KOPT-K1 (cell line): ENCODE results near the gene NAA80.

Experiments
- H3K27ac ChIP-seq: fragments of 200-600 bp; sonication (generic); 2 replicates; pipeline ENCODE4 v1.5.1; 2016; ENCODE audit warnings: antibody characterized with exemption, mild to moderate bottlenecking, low read depth, low read length; ENCODE audit not compliant: poor library complexity, severe bottlenecking
- H3K36me3 ChIP-seq: fragments of 200-600 bp; sonication (generic); 2 replicates; pipeline ENCODE4 v1.5.1; 2017; ENCODE audit warnings: antibody characterized with exemption, mild to moderate bottlenecking, low read length, moderate library complexity; ENCODE audit not compliant: insufficient read depth
- H3K9me3 ChIP-seq: fragments of 200-600 bp; sonication (generic); 2 replicates; pipeline ENCODE4 v1.5.1; 2017; ENCODE audit warnings: antibody characterized with exemption, low read length, mild to moderate bottlenecking; ENCODE audit not compliant: insufficient read depth, poor library complexity, severe bottlenecking

Gene NAA80, protein sequence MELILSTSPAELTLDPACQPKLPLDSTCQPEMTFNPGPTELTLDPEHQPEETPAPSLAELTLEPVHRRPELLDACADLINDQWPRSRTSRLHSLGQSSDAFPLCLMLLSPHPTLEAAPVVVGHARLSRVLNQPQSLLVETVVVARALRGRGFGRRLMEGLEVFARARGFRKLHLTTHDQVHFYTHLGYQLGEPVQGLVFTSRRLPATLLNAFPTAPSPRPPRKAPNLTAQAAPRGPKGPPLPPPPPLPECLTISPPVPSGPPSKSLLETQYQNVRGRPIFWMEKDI

GRCh38 chr3:50298836-50299637 lies at the start of gene NAA80, which contains the start of gene HYAL3:
TSS of gene NAA80 (minus strand) at chr3:50299405. CDS start at chr3:50297463, 1,942 bp downstream.
TSS of gene HYAL3 (minus strand) at chr3:50299405. CDS start at chr3:50295602, 3,803 bp downstream.
- H3K36me3 ChIP-seq: no peaks in the 10 kb centered on the region
- no peaks in the 10 kb centered on the region for H3K9me3 ChIP-seq
- peak within 1 kb of the TSS; percentile 79 for H3K27ac ChIP-seq

- Histone ChIP-seq H3K27ac (no peak overlapping the region), H3K9me3 (no peaks in the 10 kb centered on the region), H3K36me3 (peaks cover 29% of the 10 kb centered on the region)
Measured at GRCh38 chr3:50347187-50347813, 48.1 kb upstream of the NAA80 start.

DNA sequence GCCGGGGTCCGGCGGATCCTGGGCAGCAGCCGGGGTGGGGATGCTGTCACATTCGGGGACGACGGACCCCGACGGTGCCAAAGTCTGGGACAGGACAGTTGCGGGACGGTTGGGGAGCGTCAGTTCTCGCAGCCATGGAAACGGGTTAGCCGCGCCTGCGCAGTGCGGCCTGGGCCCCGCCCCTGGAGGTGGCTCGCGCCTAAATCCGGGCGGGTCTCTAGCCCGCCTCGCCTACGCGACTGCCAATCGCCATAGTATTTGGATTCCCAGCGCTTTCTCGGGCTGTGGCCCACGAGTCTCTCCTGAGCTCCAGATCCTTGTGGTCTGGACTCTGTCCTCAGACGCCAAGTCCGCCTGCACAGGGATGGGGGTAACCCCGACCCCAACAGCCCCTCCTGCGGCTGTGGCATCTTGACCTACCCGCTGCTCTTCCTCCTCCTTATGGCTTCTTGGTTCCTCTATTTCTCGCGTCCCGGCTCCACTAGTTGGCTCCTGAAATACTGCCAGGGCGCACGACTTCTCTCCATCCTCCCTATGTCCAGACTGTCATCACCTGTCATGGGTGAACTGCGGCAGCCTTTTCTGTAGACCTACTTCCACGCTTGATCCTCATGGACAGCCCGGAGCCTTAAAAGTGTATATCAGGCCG lies 46.5 kb upstream of the NAA80 start, which contains the start of gene ZMYND10:
ZMYND10 (minus strand) TSS at position 147 of the 649 bp plus-strand sequence. CDS start 153 bp downstream, outside the sequence.
- Histone ChIP-seq H3K9me3 (no peaks in the 10 kb centered on the region), H3K36me3 (peaks cover 22% of the 10 kb centered on the region), H3K27ac (no peak within 1 kb of the TSS)

DNA sequence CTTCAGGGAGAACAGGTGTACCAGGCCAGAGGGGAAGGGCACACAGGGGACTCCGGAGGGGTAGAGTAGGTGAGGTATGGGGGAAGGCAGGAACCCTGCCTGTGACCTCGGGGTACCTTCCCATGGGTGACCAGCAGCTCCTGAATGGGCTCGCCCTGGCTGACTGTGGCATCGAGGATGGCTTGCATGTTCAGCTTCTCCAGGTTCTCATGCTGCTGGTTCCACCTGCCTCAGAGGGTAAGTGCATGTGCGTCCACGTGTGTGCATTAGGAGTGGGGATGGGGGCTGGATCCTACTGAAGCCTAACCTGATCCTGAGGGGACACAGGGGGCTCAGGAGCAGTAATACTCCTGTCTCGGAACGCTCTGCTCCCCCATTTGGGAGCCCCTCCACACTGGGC lies 45.8 kb upstream of the NAA80 start:
- Histone ChIP-seq H3K36me3 (peaks cover 22% of the 10 kb centered on the region), H3K9me3 (no peaks in the 10 kb centered on the region), H3K27ac (no peak overlapping the region)

GRCh38 chr3:50342813-50343633 lies 43.8 kb upstream of the NAA80 start:
- H3K36me3 ChIP-seq: peaks cover 8% of the 10 kb centered on the region; the same call in 1 of the 2 replicates
- no peak overlapping the region for H3K27ac ChIP-seq
- H3K9me3 ChIP-seq: no peaks in the 10 kb centered on the region

DNA sequence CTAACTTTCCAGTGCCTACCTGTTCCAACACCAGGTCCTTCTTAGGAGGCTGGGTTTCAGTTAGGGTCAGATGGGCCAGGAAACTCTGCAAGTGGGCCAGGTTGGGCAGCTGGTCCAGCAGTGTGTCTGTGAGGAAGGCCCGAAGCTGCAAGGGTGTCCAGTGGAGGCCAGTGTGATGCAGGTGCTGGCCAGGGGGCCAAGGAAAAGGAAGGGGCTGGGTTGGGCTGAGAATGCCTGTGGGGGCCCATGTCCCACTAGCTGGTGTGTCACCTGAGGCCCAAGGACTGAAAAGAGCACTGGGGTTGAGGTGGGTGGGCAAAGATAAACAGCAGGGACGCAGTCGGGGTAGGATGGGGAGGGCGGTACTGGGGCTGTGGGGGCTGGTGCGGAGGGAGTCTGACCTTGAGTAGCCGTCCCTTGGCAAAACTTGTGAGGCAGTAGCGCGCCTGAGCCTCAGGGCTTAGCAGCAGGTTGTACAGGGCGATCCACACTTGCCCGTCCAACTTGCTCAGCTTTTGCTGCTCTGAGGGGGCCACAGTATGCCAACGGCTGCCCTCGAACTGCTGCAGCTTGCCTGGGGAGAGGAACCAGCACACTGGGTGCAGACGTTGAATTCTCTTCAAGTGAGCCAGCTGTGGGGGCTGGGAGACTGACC lies 42.9 kb upstream of the NAA80 start:
- Histone ChIP-seq H3K36me3 (no peaks in the 10 kb centered on the region), H3K27ac (no peak overlapping the region)

DNA sequence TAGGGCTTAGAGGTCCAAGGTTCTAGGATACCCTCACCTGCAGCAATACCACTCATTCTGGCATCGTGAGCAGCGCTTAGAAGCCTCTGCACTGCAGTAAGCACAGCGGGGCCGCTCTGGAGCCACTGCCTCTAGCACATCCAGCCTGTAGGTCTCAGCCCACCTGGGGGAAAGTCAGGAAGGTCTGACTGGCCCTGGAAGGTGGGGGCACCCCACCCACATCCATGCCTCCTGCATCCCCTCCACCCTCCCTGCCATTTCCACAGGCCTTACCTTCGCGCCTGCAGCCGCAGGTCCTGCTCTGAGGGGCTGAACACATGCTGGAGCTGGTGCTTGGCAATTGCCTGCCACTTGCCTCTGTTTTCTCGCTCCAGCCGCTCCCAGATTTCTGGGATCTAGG lies 42.3 kb upstream of the NAA80 start:
- Histone ChIP-seq H3K27ac (no peak overlapping the region), H3K9me3 (no peaks in the 10 kb centered on the region), H3K36me3 (no peaks in the 10 kb centered on the region)

More for the DNA sequence above, 42.9 kb upstream of the NAA80 start:
- no peaks in the 10 kb centered on the region for H3K9me3 ChIP-seq

DNA sequence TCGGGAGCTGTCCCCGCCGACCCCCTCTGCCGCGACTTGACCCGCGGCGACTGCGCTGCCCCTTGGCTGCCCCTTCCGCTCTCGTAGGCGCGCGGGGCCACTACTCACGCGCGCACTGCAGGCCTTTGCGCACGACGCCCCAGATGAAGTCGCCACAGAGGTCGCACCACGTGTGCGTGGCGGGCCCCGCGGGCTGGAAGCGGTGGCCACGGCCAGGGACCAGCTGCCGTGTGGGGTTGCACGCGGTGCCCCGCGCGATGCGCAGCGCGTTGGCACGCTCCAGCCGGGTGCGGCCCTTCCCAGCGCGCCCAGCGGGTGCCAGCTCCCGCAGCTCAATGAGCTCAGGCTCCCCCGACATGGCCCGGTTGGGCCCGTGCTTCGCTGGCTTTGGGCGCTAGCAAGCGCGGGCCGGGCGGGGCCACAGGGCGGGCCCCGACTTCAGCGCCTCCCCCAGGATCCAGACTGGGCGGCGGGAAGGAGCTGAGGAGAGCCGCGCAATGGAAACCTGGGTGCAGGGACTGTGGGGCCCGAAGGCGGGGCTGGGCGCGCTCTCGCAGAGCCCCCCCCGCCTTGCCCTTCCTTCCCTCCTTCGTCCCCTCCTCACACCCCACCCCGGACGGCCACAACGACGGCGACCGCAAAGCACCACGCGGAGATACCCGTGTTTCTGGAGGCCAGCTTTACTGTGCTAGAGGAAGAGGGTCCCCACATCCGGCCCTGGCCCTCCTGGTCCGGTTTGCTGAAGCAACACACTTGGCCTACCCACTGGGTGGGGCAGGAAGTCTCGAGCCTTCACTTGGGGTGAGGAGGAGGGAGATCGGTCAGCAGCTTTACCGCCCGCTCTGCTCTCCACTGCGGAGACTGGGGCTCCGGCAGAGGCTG lies 41.5 kb upstream of the NAA80 start, which contains the start of gene RASSF1:
RASSF1 (minus strand) TSS at position 389 of the 882 bp plus-strand sequence; CDS start at position 358, 31 bp downstream.
- Histone ChIP-seq H3K9me3 (no peaks in the 10 kb centered on the region), H3K36me3 (0 out of 2 replicates have a peak, but pooled peaks cover 2% of the 10 kb centered on the region), H3K27ac (no peak within 1 kb of the TSS)

DNA sequence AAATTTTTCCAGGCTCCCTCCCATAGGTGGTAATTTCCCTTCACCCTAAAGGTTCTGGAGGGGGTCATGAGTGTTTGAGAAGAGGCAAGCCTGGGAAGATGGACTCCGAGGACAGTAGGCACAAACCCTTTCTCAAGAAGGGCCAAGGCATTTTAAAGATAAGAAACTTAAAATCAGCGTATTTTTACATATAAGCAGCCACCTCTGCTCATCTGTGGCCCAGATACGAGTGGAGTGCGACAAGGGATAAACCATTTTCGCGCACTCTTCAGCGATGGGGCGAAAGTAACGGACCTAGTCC lies 40.9 kb upstream of the NAA80 start:
- no peak overlapping the region for H3K27ac ChIP-seq
- no peaks in the 10 kb centered on the region for H3K9me3 ChIP-seq
- 0 out of 2 replicates have a peak, but pooled peaks cover 5% of the 10 kb centered on the region for H3K36me3 ChIP-seq

DNA sequence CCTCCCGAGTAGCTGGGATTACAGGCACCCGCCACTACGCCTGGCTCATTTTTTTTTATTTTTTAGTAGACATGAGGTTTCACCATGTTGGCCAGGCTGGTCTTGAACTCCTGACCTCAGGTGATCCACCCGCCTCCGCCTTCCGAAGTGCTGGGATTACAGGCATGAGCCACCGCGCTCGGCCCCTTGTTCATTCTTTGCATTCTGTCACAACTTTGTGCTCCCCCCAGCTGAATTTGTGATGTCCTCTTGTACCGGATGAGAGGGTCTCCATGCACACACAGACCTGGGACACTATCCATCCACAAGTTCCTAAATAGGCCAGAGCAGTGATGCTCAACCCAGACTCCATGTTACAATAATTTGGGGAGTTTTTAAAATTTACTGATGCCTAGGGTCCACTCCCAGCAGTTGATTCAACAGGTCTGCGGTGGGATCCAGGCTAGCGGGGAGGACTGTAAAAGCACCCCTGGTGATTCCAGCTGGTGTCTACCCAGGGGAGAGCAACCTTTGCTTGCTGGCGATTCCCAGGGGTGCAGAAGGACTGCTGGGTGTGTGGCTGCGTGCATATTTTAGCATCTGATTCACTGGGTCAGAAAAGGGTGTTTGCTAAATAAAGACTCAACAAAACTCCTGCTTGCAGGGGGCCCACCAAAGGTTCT lies 40.4 kb upstream of the NAA80 start:
- Histone ChIP-seq H3K36me3 (peaks cover 8% of the 10 kb centered on the region), H3K9me3 (no peaks in the 10 kb centered on the region), H3K27ac (no peak overlapping the region)

GRCh38 chr3:50338965-50339364 lies 39.8 kb upstream of the NAA80 start:
- Histone ChIP-seq H3K9me3 (no peaks in the 10 kb centered on the region), H3K27ac (peak overlapping the region; percentile 89), H3K36me3 (peaks cover 15% of the 10 kb centered on the region)

DNA sequence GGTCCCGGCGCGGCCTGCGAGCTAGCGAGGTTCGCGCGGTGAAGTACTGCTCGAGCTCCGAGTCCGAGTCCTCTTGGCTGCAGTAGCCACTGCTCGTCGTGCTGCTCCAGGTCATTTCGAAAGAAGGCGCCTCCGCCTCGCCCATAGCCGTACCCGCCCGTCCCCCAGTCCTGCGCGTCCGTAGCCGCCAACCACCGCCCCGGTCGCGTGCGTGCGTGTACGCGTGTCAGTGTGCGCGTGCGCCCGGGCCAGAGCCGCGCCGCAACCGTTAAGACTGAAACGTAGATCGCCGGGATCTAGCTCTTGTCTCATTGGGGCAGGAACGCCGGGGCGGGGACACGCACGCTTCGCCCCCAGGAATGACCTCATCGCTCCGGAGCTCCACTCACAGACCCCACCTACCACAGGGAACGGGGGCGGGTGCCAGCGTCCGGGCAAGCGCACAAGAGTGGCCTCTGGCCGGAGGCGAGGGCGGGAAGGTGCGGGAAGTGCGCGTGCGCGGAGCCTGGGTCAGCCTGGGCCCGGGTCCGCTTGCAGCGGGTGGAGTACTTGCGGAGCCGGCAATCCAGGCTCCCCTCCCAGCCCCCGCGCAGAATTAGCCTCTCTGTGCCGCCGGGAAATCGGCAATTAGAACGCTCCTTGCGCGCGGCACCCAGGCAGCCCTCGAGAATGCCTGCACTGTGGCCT lies 38.1 kb upstream of the NAA80 start:
- Histone ChIP-seq H3K9me3 (no peaks in the 10 kb centered on the region), H3K36me3 (peaks cover 31% of the 10 kb centered on the region), H3K27ac (peak overlapping the region; percentile 89)
